Stimulated activated CD8-positive, alpha-beta memory T cell treated with anti-CD3 and anti-CD28 coated beads, Interleukin-12 subunit alpha, Interleukin-12 subunit beta, amount 100 ng/mL, for 24 hours (primary cell): Measurements from ENCODE around the gene CSTF1.

Experiments used
- DNase-seq: peaks from one replicate; pipeline ENCODE4 v3.0.0-alpha.2; 2020; ENCODE audit errors: extremely low read depth

The CSTF1 gene

DNA sequence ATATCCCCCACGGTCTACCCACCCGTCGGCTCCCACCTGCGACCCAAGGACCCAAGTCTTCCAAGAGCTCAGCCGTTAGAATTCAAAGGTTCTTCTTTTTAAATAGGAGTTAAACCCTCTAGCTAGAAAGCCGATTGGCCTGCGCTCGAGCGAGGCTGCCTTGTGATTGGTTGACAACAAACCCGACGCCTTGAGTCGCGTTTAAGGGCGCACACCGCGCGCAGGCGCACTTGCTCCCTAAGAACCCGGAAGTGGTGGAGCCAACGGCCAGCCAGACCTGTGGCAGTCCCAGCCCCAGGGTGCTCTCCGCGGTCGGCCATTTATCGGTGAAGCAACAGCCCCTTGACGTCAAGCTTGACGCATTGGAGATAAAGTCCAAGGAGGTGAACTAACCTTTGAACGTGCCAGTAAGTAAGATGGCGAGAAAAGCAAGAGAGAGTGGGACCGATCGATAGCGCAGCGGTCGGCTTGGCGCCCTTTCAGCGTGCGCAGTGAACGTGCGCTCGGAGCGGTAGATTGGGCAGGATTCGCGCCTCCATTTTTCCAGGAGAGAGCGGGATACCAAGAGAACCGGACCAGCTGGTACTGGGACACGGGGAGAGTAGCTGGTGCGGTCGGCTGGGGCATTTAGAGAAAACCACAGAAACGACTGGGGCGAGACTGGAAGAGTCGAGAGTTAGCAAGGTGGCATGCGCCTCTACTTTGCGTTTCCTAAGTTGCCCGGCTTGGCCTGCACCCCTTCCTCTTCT is at the start of gene CSTF1, which contains the start of gene AURKA:
Gene CSTF1 (plus strand): TSS at position 514 of the 749 bp plus-strand sequence. CDS start 2,908 bp downstream, outside the sequence.
Gene AURKA (minus strand): TSS at position 84 of the 749 bp plus-strand sequence. CDS start 4,018 bp downstream, outside the sequence.
- DNase-seq, result peak; percentile 99

DNA sequence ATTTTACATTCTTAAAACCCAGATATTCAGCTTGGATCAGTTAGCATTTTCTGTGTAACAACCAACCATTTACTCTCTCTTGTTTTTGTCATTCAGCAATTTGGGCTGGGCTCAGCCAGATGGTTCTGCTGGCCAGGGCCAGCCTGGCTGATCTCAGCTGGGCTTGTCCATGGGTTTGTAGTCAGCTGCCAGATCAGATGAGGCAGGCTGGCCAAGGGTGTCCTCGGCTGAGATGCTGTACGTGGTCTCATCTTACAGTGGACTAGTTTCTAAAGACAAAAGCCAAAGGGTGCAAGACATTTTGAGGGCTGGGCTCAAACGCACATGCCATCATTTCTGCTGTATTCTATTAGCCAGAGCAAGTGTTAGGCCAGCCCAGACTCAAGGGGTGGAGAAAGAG is 49.7 kb upstream of the CSTF1 start:
- DNase-seq, result no peak

DNA sequence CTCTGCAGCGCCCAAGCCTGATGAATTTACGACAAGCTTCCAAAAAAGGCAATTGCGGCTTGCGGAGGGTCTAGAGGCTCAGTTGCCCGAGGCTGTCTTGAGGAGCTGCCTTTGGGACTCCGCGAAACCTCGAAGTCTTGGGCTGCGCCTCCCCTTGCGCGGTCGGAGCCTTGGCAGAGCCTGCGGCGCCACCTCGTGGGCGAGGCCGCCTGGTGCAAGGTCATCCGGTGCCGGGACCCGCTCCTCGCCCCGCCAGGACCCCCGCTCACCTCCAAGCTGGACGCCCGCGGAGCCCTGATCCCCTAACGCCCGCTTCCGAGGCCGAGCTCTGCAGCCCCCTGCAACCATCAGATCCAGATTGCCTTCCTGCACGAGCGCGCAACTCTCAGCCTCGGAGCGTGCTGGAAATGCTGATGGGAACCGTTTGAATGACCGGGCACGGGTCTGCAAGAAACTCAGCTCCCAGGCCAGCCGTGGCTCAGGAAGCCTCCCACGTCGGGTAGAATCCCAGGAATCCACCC is 48.5 kb upstream of the CSTF1 start:
- DNase-seq, result no peak

DNA sequence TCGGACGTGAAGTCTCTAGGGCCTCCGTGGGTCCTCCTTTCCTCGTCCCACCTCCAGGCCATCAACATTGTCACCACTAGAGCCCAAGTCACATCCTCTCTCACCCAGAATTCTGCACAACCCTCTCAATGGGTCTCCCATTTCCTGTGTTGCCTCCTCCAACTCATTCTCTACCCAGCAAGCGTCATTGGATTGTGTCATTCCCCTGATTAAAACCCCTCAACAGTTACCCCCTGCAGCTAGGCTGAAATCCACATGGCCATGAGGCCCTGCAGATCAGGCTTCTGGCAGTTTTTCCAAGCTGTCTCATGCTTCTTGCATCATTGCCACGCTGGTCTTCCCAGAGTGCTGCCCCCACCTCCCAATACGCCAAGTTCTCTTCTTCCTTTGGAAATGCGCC is 46.5 kb upstream of the CSTF1 start:
- DNase-seq, result no peak

DNA sequence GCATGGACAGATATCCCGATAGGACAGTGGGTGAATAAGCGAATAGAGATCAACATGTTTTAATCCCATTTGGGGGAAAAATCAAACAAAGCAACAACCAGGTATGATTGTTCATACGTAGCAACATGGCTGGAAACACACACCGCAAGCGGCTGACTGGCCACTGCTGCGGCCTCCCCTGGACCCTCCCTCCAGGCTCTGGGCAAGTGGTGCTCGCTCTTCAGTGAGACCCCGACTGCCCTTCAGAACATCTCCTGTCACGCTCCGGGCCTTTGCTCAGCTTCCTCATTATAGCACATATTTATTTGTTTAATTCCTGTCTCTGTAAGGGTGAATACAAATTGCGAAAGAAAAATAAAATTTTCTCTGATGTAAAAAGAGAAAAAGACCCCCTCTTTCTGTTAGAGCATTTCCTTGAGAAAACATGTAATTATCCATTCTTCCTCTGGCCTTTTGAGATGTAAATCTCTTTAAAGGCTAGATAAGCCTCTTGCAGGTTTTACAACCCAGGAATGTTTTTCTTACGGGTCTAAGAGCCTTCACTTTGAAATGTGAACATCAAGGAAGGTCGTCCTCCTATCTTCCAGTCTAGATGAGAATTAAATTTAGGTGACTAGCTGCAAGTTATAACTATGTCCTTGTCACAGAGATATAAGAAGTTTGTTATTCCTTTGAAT is 44.7 kb upstream of the CSTF1 start:
- DNase-seq, result no peak

DNA sequence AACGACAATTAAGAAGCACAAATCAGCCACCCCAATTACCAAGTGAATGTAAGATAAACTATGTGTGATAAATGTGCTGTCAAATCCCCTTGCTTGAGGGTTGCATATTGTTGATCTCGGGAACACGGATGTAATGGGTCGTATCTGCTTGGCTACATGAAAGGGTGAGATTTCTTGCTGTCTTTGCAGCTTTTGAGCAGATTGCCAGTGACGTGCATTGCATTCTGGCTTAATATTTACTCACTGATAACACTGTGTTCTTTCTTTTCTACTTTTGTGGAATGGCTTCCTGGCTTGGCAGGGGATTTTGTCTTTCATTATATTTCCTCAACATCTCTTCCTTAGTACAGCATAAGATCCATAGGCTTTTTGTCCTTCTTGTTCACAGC is 44.1 kb upstream of the CSTF1 start:
- no peak for DNase-seq

DNA sequence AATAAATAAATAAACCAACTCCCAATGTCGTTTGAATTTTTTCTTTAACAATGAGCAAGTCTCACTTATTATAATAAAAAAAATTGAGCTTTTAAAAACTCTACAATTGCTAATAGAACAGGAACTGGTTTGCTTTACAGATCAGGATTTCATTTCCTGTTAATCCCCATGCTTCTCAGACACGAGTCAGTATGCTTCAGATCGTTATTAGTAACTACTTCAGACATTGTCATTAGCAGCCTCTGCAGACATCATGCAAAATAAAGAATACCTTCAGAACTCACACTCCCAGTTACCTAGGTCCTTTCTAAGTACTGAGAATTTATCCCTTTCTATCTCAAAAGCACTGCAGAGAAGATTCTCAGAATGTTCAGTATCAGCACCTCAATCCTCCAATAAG is 43.7 kb upstream of the CSTF1 start:
- no peak for DNase-seq

DNA sequence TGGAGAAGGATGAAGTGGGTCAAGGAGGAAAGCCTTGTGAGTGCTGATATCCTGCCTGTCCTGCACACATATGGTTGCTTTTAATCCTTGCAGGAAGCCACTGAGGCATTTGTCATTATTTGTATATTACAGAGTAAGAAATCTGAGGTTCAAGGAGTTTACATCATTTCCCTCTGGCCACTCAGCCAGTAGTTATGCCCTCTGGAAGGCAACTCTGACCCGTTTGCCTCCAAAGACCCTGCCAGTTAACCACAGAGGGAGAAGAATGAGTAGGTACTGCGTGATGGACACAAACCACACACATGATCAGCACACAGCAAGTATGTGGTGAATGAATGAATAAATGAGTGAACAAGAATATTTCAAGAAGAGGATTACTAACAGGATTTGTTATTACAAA is 41.6 kb upstream of the CSTF1 start:
- DNase-seq, result no peak

DNA sequence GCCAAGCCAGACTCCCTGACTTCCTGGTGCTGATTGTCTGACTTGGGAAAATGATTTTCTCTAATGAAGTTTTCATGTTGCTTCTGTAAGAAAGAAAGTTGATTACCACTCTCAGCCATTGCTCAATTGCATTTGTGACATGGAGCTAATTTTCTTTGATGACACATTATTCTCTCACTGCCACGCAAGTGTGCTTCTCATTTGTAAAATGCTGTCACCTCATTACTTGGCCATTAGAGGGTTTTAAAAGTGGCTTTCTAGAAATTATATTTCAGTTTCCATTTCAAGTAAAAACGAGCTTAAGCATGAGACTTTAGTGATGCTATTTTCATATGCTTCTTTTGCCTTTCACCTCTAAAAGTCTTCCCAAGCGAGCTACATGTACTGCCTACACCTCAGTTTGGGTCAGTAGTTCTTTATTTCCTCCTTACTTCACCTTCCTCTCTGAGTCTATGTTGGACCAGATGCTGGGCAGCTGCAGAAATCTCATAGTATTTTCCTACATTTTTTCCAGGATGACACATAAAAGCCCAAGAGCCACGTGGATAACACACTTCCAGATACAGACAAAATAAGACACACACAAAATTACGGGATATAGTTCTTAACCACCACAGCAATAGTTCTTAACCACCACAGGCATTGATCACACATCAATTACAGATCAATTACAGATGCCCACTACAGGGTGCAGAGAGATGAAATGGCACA is 39.9 kb upstream of the CSTF1 start:
- no peak for DNase-seq

DNA sequence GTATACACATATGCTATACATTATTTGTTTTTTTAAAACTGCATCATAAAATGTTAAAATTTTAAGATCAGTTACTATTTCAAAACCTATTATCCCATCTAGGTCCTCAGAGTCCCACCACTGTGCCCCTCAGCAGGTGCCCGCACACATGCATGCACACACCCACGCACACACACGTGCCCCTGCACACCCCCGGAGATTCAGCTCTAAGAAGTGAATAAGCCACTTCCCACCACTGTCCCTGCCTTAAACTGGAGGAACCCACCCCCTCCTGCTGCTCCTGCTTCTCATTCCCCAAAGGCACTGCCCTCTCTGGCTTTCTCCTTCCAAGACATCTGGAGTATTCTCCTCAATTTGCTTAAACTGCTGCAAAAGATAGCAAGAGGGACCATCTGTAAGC is 39.1 kb upstream of the CSTF1 start:
- no peak for DNase-seq

DNA sequence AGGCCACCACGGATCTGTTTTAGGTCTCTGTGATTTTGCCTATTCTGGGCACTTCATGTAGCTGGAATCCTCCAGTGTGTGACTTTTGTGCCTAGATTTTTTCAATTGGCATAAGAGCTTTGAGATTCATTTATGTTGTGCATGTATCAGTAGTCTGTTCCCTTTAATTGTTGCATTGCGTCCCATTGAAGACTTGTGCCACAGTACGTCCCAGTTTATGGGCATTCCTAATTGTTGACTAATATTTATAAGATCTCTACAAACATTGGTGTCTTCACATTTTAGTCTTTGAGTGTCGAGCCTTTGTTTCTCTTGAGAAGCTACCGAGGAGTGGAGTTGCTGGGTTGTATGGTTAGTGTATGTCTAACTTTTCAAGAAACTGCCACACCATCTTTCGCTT is 34.4 kb upstream of the CSTF1 start:
- no peak for DNase-seq

DNA sequence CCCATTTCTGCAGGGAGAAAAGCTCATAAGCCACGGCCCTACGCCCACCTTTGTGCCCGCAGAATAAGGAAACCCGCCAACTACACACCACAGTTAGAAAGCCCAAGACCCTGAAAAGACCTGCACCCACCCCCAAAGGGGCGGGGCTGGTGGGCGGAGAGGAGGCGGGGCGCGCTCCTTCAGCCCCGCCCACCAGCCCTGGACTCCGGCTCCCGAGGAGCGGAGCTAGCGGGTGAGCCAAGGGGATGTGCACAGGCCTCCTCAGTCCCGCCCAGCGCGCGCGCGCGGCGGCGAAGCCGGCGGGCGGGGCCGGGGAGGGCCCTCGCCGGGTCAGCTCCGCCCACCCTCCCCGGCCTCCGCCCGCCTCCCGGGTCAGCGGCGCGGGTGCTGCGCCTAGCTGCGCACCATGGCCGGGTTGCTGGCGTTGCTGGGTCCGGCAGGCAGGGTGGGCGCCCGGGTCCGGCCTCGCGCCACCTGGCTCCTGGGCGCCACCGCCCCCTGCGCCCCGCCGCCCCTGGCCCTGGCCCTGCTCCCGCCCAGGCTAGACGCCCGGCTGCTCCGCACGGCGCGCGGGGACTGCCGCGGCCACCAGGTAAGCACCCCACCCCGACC is 33.7 kb upstream of the CSTF1 start, which contains the start of gene FAM210B:
Gene FAM210B (plus strand): TSS at position 375 of the 612 bp plus-strand sequence. CDS start 32 bp downstream, at position 407.
- DNase-seq, result peak; percentile 57

DNA sequence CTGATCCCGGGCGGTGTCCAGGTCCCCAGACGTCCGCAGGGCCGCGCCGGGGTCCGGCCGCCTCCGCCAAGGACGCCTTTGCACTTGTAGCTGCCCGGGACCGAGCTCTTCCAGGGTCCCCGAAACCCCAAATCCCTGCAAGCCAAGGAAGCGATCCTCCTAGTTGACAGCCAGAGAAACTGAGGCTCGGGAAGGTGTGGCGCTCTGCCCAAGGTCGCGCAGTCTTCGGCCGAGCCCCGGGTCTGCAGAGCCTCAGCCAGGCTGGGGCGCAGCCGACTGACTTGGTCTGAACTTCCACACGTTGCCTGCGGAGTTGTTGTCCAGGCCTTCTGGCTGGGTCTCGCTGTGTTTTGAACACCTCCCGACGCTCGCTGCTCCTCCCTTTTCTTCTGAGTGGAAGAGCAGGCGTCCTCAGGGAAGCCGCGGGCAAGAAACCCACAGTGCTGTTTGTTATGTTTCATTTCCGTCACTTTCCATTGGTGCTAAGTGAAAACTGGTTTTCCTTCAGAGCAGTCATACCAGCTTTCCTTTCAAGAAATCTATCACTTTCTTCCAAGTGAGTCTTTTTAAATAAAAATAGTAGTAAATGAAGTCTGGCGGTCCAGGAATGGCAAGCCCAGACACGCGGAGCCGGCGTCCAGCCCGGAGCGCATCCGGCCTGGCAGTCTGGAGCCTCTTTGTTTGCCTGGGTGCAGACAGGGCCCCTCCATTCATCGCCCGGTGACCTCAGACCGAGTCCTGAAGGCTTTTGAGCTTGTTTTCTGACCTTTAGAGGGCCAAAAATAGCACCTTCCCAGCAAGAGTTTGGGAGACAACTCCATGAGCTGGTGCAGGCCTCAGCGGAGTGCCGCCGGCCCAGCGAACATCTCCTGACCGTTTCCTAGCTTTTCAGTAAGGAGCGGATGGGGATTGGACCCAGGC is 33.0 kb upstream of the CSTF1 start:
- no peak for DNase-seq

DNA sequence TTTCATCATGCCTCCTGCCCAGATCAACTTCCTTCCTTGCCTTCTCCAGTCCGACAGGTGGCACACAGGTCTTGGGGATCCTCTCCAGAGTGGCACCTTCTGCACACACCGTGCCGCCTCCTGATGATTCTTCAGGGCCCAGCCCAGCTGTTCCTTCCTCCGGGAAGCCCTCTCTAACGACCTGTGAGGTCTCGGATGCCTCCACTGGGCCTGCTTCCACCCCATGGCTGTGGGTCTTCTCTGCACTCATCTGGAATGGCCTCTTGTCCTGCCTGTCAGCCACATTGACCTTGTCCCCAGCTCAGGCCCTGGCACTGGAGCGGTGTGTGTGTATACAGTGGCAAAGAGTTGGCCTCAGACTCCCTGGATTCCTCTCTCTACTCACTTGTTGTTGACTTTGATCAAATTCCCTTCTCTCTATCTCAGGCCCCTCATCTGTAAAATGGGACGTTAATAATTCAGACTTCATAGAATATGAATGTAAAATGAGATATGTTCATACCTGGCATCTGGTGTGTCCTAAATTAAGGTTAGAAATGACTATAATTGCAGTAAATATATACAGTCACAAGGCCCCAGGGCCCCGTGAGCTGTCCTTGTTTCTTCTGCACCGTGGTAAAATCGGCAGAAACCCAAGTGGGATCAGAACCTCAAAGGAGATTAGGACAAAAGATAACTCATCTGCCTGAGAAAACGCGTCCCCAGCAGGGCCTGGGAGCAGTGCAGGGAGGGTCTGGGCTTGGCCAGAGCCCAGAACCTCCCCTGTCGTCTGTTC is 32.1 kb upstream of the CSTF1 start:
- no peak for DNase-seq

DNA sequence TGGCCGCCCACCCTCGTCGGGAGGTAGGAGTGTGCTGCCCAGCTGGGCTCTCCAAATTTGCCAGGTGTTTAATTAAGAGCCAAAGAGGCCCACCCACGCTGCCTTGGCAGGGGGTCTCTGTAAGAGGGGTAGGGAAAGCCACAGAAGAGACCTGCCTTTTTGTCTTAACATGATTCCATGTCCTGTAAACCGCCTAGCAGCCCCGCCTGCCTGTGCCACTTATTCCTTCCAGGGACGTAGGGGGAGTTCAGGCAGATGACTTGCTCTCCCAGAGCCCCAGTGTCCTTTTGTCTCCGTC is 31.6 kb upstream of the CSTF1 start:
- DNase-seq, result no peak

DNA sequence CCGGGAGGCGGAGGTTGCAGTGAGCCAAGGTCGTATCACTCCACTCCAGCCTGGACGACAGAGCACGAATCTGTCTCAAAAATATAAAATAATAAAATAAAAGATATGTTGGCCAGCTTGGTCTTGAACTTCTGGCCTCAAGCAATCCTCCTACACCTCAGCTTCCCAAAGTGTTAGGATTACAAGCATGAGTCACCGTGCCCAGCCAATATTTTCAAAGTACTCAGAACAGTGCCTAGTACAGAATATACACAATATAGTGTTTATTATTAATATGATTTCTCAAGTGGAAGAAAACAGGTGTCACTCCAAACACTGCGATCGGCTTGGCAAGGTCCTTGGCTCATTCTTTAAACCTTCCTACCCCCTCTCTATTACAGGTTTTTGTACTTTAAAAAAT is 30.5 kb upstream of the CSTF1 start:
- DNase-seq, result no peak

DNA sequence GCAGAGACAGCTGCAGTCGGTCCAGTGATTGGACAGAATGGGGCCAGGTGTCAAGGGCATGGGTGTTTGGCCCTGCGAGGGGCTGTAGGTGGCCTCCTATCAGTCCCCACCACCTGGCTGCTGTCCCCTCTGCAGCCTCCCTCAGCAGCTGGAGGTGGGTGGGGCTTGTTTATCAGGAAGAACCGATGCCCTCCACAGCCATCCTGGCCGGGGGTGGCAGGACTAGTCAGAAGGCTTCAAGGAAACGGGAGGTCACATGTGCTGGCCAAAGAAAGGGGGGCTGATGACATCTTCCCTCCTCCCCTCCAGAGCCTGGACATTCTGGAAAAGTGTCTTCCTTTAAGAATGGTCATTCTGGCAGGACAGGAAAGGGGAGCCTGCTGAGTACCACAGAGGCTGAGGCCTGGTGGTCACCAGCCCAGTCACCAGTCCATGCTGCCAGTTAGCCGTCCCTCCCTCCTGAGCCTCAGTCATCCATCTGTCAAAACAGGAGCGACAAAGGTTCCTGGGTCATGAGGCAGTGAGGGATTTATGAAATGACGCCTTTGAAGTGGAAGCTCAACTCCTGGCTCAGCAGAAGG is 29.5 kb upstream of the CSTF1 start:
- no peak for DNase-seq

DNA sequence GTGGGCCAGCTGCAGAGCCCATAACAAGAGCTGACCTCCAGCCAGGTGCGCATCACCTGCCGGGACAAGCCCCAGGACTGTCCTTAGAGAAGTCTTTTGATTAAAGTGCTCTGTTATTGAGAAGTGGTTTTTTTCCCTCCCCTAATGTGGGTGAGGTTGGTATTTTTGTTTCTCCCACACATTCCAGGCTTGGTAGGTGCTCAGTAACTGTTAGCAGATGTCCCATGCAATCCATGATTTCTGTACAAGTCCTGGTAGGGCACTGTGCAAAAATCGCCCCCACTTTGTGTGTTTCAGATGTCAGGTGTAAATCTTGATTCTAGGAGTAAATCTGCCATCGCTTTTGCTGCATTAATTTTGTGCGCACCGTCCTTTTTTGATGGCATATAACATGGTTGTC is 29.0 kb upstream of the CSTF1 start:
- no peak for DNase-seq

DNA sequence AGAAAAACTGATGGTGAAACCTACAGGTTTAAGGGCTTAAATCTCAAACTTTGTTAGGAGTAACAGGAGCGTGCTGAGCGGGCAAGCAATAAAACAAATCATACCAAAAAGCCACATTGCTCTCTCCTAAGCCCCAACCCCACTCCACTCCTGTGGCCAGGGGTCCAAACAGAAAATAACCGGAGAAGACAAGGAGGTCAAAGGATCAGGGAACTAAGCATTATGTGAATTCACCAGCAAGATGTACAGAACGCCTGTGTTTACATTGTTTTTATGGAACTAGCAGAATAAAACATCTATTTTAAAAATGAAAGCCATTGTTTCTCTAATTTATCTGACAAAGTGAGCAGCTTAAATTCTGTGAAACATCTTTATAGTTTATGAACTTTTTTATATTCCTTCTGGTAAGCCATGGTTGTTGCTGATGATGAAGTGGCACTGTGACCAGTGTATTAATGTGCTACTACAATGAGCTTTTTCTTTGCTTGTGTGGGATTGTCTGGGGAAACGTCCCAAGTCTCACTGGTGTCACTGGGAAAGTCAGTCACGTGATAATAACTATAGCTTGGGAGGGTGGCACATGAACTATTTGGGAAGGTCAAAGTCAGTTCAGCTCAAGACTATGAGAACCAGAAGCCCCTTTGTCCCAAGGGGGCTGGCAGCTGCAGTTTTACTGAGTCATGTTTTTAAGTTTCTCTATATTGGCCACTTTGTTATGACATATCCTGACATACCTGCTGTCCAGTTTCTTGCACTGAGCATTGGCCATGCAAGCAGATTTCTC is 23.9 kb upstream of the CSTF1 start:
- no peak for DNase-seq
